CD14-positive monocyte (primary cell): ENCODE results near the gene EDIL3. TPM values are rescaled to one million over a fixed set of nuclear protein-coding genes. Genes with fewer than 3 reads are reported as not detected.

Source experiments
- DNase-seq, 3 donors: peaks; one replicate each; pipeline ENCODE4 v3.0.0-alpha.2; 2011 to 2022
- H2AFZ ChIP-seq: 2 replicates; pipeline ENCODE4 v1.6.0; 2012; ENCODE audit warnings: mild to moderate bottlenecking, low read depth, low read length, inconsistent platforms; ENCODE audit not compliant: insufficient read depth, poor library complexity, severe bottlenecking
- H3K27ac ChIP-seq, 2 donors: 1 replicate in 1 of 2; 2 replicates in 1 of 2; pipeline ENCODE4 v1.5.1; 2012 to 2013; ENCODE audit warnings: low read length in 2 of 2, control low read depth in 1 of 2, inconsistent platforms in 1 of 2, low read depth in 1 of 2, mild to moderate bottlenecking in 1 of 2
- H3K27me3 ChIP-seq, 2 donors: one replicate each; pipeline versions ENCODE4 v1.6.0 to v1.6.1; 2011 to 2013; ENCODE audit warnings: low read length in 2 of 2; ENCODE audit not compliant: control insufficient read depth in 2 of 2, insufficient read depth in 2 of 2
- H3K36me3 ChIP-seq, 2 donors: replicated peaks in 1 of 2; 1 replicate in 1 of 2; 2 replicates in 1 of 2; pipeline versions ENCODE4 v1.5.1 to v1.6.1; 2012 to 2013; ENCODE audit warnings: low read length in 2 of 2, control low read depth in 1 of 2, inconsistent platforms in 1 of 2, mild to moderate bottlenecking in 1 of 2; ENCODE audit not compliant: insufficient read depth in 2 of 2, control insufficient read depth in 1 of 2
- H3K4me1 ChIP-seq, 2 donors: 1 replicate in 1 of 2; 2 replicates in 1 of 2; pipeline versions ENCODE4 v1.5.1 to v1.6.1; 2012 to 2013; ENCODE audit warnings: low read length in 2 of 2, control low read depth in 1 of 2, inconsistent platforms in 1 of 2, mild to moderate bottlenecking in 1 of 2, moderate library complexity in 1 of 2; ENCODE audit not compliant: insufficient read depth in 2 of 2, control insufficient read depth in 1 of 2
- H3K4me2 ChIP-seq: replicated peaks from 2 replicates; pipeline ENCODE3; 2012; ENCODE audit warnings: low read length, moderate library complexity, mild to moderate bottlenecking; ENCODE audit not compliant: poor library complexity, severe bottlenecking; ENCODE audit errors: extremely low read depth
- H3K4me3 ChIP-seq, 3 experiments: fragments of 200-600 bp in 1 of 3; sonication (generic) in 1 of 3; replicated peaks in 1 of 3; 1 replicate in 2 of 3; 2 replicates in 1 of 3; pipeline ENCODE4 v1.5.1; 2011 to 2013; ENCODE audit warnings: low read length in 3 of 3, mild to moderate bottlenecking in 3 of 3, control low read depth in 2 of 3, low read depth in 2 of 3, inconsistent platforms in 1 of 3, moderate library complexity in 1 of 3
- H3K79me2 ChIP-seq: 2 replicates; pipeline ENCODE4 v1.6.0; 2012; ENCODE audit warnings: mild to moderate bottlenecking, control low read depth, inconsistent platforms, low read length, moderate library complexity; ENCODE audit not compliant: insufficient read depth
- H3K9ac ChIP-seq: 2 replicates; pipeline ENCODE4 v1.6.0; 2017; ENCODE audit warnings: low read length, mild to moderate bottlenecking; ENCODE audit not compliant: insufficient read depth, poor library complexity, severe bottlenecking
- H3K9me3 ChIP-seq, 2 donors: replicated peaks in 1 of 2; 1 replicate in 1 of 2; 2 replicates in 1 of 2; pipeline versions ENCODE4 v1.5.1 to v1.6.1; 2012 to 2013; ENCODE audit warnings: low read length in 2 of 2, control low read depth in 1 of 2; ENCODE audit not compliant: control insufficient read depth in 1 of 2, insufficient read depth in 1 of 2
- H4K20me1 ChIP-seq: 2 replicates; pipeline ENCODE4 v1.6.0; 2012; ENCODE audit warnings: mild to moderate bottlenecking, low read length, control low read depth, moderate library complexity; ENCODE audit not compliant: insufficient read depth
- H3K27ac Mint-ChIP-seq, 7 donors: one replicate each; pipeline ENCODE4 v1.8.0; 2020; ENCODE audit warnings: mild to moderate bottlenecking in 7 of 7, mixed read lengths in 7 of 7, moderate library complexity in 6 of 7, inconsistent platforms in 2 of 7
- H3K27me3 Mint-ChIP-seq, 3 donors: one replicate each; pipeline ENCODE4 v1.8.0; 2021 to 2022; ENCODE audit warnings: low read depth in 3 of 3, mild to moderate bottlenecking in 3 of 3, mixed read lengths in 3 of 3, moderate library complexity in 3 of 3, inconsistent platforms in 1 of 3
- H3K36me3 Mint-ChIP-seq, 2 donors: one replicate each; pipeline ENCODE4 v1.8.0; 2020; ENCODE audit warnings: mixed read lengths in 2 of 2, inconsistent platforms in 1 of 2, mild to moderate bottlenecking in 1 of 2
- H3K4me1 Mint-ChIP-seq: one replicate; pipeline ENCODE4 v1.8.0; 2020; ENCODE audit warnings: mild to moderate bottlenecking, mixed read lengths
- H3K4me3 Mint-ChIP-seq, 2 donors: one replicate each; pipeline ENCODE4 v1.8.0; 2020; ENCODE audit warnings: mild to moderate bottlenecking in 2 of 2, mixed read lengths in 2 of 2, moderate library complexity in 1 of 2
- H3K9me3 Mint-ChIP-seq, 7 donors: one replicate each; pipeline ENCODE4 v1.8.0; 2020 to 2022; ENCODE audit warnings: mixed read lengths in 7 of 7, mild to moderate bottlenecking in 6 of 7, moderate library complexity in 6 of 7, inconsistent platforms in 2 of 7
- WGBS: methylation state at CpG from one replicate; pipeline ENCODE4 v1.1.5; 2013; ENCODE audit warnings: missing lambda C conversion rate; ENCODE audit not compliant: insufficient coverage; 5-methylcytosine and 5-hydroxymethylcytosine counted together
- intact Hi-C, 2 donors: fragments of 100-400 bp; cut with micrococcal nuclease; formaldehyde crosslinking; loops; one replicate each; pipeline versions ENCODE4 v1.15.0 to v1.15.1; 2023
- polyA plus RNA-seq, 3 donors: library from polyadenylated mRNA; depleted of rRNA in 1 of 3; unstranded in 2 of 3; stranded (reverse) in 1 of 3; fragments of 300-500 nt in 2 of 3; fragments of >200 nt in 1 of 3; fragmentation: Illumina TruSeq in 2 of 3; gene quantifications; 1 replicate in 2 of 3; 2 replicates in 1 of 3; pipeline ENCODE4 v1.2.3, GENCODE V29; 2012 to 2021
- TF ChIP-seq, protein P1 (sequence below): fragments of 200-600 bp; IDR thresholded peaks from one replicate; pipeline ENCODE4 v1.8.0; 2022; ENCODE audit warnings: antibody characterized with exemption, mild to moderate bottlenecking

The EDIL3 gene
- polyA plus RNA-seq, 3 donors = 0.09 TPM; not detected in 2

DNA sequence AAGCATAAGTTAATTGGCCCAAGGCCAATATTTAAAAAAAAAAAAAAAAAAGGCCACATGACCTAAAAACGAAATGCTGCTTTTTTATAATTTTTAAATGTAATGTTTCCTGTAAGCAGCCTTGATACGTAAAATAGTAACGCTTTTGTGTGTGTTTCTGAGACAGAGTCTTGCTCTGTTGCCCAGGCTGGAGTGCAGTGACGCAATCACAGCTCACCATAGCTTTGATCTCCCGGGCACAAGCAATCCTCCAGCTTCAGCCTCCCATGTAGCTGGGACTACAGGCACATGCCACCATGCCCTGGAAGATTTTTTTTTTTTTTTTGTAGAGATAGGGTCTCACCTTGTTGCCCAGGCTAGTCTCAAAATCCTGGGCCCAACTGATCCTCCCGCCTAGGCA, 179.9 kb downstream of the EDIL3 start:
- Mint-ChIP-seq H3K36me3 (no peaks in the 10 kb centered on the region), H3K27ac (no peak overlapping the region), H3K27me3 (peaks cover 0 to 2% (median 1%) of the 10 kb centered on the region in 3 donors), H3K4me1 (no peaks in the 10 kb centered on the region), H3K9me3 (peaks cover 0 to 5% (median 3%) of the 10 kb centered on the region in 7 donors), H3K4me3 (no peak overlapping the region)
- no peak overlapping the region for H2AFZ ChIP-seq
- no peak overlapping the region for H3K4me2 ChIP-seq
- H3K27ac ChIP-seq = no peak overlapping the region
- H3K4me1 ChIP-seq = no peaks in the 10 kb centered on the region
- no peaks in the 10 kb centered on the region for H4K20me1 ChIP-seq
- H3K27me3 ChIP-seq = peaks cover 0 to 3% of the 10 kb centered on the region in 2 donors
- WGBS = no CpG with 5 or more reads among the region's 6 CpGs
- H3K9me3 ChIP-seq = no peaks in the 10 kb centered on the region
- intact Hi-C loops = no loop called here
- DNase-seq = no peak
- TF ChIP-seq, protein P1, sequence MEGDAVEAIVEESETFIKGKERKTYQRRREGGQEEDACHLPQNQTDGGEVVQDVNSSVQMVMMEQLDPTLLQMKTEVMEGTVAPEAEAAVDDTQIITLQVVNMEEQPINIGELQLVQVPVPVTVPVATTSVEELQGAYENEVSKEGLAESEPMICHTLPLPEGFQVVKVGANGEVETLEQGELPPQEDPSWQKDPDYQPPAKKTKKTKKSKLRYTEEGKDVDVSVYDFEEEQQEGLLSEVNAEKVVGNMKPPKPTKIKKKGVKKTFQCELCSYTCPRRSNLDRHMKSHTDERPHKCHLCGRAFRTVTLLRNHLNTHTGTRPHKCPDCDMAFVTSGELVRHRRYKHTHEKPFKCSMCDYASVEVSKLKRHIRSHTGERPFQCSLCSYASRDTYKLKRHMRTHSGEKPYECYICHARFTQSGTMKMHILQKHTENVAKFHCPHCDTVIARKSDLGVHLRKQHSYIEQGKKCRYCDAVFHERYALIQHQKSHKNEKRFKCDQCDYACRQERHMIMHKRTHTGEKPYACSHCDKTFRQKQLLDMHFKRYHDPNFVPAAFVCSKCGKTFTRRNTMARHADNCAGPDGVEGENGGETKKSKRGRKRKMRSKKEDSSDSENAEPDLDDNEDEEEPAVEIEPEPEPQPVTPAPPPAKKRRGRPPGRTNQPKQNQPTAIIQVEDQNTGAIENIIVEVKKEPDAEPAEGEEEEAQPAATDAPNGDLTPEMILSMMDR = no peak
- H3K4me3 ChIP-seq = no peak overlapping the region
- no peak overlapping the region for H3K9ac ChIP-seq
- H3K79me2 ChIP-seq = no peaks in the 10 kb centered on the region
- no peaks in the 10 kb centered on the region for H3K36me3 ChIP-seq

DNA sequence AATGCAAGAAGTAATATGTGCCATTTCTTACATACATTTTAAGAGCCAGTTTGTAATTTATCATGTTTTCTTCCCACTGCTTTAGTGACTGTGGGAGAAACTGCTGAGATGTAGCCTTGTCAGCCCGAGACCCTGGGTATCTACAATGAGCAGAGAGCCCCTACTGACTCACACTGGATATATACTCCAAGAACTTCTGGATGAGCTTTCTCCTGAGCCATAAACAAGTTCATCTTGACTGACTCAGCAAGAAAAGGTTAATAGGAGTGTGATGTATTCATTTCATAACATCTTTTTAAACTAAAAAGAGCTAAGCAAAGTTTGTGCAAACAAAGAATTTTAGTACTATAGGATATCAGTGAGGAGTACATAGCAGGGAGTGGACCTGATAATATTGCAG, 182.5 kb downstream of the EDIL3 start:
- H2AFZ ChIP-seq = no peak overlapping the region
- no peak overlapping the region for H3K4me3 Mint-ChIP-seq
- no peak overlapping the region for H3K27ac Mint-ChIP-seq
- H3K27ac ChIP-seq = no peak overlapping the region
- no peaks in the 10 kb centered on the region for H4K20me1 ChIP-seq
- H3K27me3 ChIP-seq = peaks cover 0 to 3% of the 10 kb centered on the region in 2 donors
- H3K4me1 Mint-ChIP-seq = peaks cover 14% of the 10 kb centered on the region
- H3K27me3 Mint-ChIP-seq = peaks cover 0 to 3% (median 1%) of the 10 kb centered on the region in 3 donors
- H3K9me3 ChIP-seq = no peaks in the 10 kb centered on the region
- H3K36me3 Mint-ChIP-seq = no peaks in the 10 kb centered on the region
- H3K36me3 ChIP-seq = no peaks in the 10 kb centered on the region
- TF ChIP-seq, protein P1 = no peak
- no peak for DNase-seq
- H3K4me2 ChIP-seq = no peak overlapping the region
- H3K4me1 ChIP-seq = peaks cover 14 to 15% of the 10 kb centered on the region in 2 donors
- no CpG with 5 or more reads among the region's 1 CpG for WGBS
- no peaks in the 10 kb centered on the region for H3K79me2 ChIP-seq
- no peak overlapping the region for H3K4me3 ChIP-seq
- intact Hi-C loops = no loop called here
- peaks cover 0 to 8% (median 2%) of the 10 kb centered on the region in 7 donors for H3K9me3 Mint-ChIP-seq
- no peak overlapping the region for H3K9ac ChIP-seq
